Measurements from ENCODE around the gene MYRF. TPM values are rescaled to one million over a fixed set of nuclear protein-coding genes. Genes with fewer than 3 reads are reported as not detected.

The MYRF gene
- total and polyA plus RNA-seq, 9 of the 15 experiments (the other 6 are each of a cell fraction or from before 2014, with no cell fraction given), result 2.3 to 25.8 (median 7.1) TPM

DNA sequence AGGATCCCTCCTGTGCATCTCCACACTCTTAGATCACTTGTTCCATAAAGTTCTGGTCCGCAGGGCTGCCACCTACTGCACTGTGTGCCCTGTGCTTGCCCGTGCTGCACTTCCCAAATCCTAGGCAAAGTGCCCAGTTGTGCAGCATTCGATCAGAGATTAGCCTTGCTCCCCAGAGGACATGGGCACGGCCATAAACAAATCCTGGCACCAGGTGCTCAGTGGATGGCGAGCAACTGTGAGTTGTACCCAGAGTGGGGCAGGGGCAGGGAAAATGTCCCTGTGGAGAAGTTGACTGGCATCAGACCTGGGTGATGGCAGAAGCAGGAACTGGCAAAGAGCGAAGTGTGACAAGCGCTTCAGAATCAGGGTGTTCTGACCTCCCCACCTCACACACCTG, 80.3 kb downstream of the MYRF start:
- H4K20me1 ChIP-seq (replicated peaks; ENCODE audit: control insufficient read depth, insufficient read depth, low read length), result no peaks in the 10 kb centered on the region
- FAIRE-seq (no peak), ATAC-seq (no peak), DNase-seq (ENCODE audit: extremely low read depth in 1 of 4, low spot score in 3 of 4) (no peak)
- no TSS peak for BruUV-seq (replicated peaks)
- 91% methylated on average over 7 of the region's 7 CpGs for WGBS (ENCODE audit: insufficient coverage, low coverage, missing lambda C conversion rate)
- in situ Hi-C loops (cut with MboI), result no loop called here
- no peaks in the 10 kb centered on the region for H3K36me3 ChIP-seq (ENCODE audit: control insufficient read depth, insufficient read depth, low read length)
- intact Hi-C loops (cut with micrococcal nuclease), result no loop called here
- no peak overlapping the region for H3K27ac ChIP-seq (ENCODE audit: extremely low read depth, low read depth, low read length)
- no peak for TF ChIP-seq ILK (tag; IDR thresholded peaks at IDR 0.05; ENCODE audit: borderline replicate concordance, low read depth)
- TF ChIP-seq HDAC8 (tag; IDR thresholded peaks at IDR 0.05), result 0 out of 2 replicates have a peak, but pooled peaks have one; percentile 33
- TF ChIP-seq FOS (IDR thresholded peaks at IDR 0.05; ENCODE audit: extremely low read depth, insufficient read length), result no peak
- no peak for TF ChIP-seq POU5F1 (IDR thresholded peaks at IDR 0.05; ENCODE audit: borderline replicate concordance, low read depth, low read length, partially characterized antibody)
- TF ChIP-seq XRCC4 (IDR thresholded peaks at IDR 0.05; ENCODE audit: extremely low read depth, insufficient read depth, insufficient read length), result no peak
- TF ChIP-seq, protein P1, sequence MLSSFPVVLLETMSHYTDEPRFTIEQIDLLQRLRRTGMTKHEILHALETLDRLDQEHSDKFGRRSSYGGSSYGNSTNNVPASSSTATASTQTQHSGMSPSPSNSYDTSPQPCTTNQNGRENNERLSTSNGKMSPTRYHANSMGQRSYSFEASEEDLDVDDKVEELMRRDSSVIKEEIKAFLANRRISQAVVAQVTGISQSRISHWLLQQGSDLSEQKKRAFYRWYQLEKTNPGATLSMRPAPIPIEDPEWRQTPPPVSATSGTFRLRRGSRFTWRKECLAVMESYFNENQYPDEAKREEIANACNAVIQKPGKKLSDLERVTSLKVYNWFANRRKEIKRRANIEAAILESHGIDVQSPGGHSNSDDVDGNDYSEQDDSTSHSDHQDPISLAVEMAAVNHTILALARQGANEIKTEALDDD (IDR thresholded peaks at IDR 0.05), result no peak
- peak overlapping the region in 1 of 2 experiments; percentile 93; a peak in 2 of 4 replicates for H3K9ac ChIP-seq (ENCODE audit: insufficient read depth in 1 of 2, low read depth in 2 of 2, low read length in 2 of 2)
- ChIA-PET POLR2A (interaction anchor here (0.6 to 2.3 kb wide), 3 partner anchors 8 to 14 kb away, joined by 3 to 8 read pairs (median 7); no protein-coding TSS in a partner anchor), CTCF (ENCODE audit: low intra/inter-chr PET ratio) (no interaction called here)
- H3K4me3 ChIP-seq, result no peak overlapping the region
- H3K4me1 ChIP-seq (replicated peaks in 1 of 2; ENCODE audit: control insufficient read depth in 2 of 2, insufficient read depth in 2 of 2, low read length in 2 of 2), result peaks cover 45 to 61% of the 10 kb centered on the region in 2 experiments
- H3K9me1 ChIP-seq (ENCODE audit: control insufficient read depth, insufficient read depth, low read length), result peaks cover 12% of the 10 kb centered on the region
- no peaks in the 10 kb centered on the region for H3K9me3 ChIP-seq (replicated peaks; ENCODE audit: control insufficient read depth, insufficient read depth, low read depth, low read length)
- peaks cover 36% of the 10 kb centered on the region; the same call in 2 of the 3 replicates for H3K79me2 ChIP-seq (ENCODE audit: control insufficient read depth, insufficient read depth, low read length)
- no peak overlapping the region for H2AFZ ChIP-seq (ENCODE audit: low read depth, low read length)
- H3K4me2 ChIP-seq (ENCODE audit: insufficient read depth, low read length), result no peak overlapping the region
- no peaks in the 10 kb centered on the region for H3K27me3 ChIP-seq (ENCODE audit: control insufficient read depth in 2 of 2, insufficient read depth in 2 of 2, low read length in 2 of 2)

Data from K562 (cell line).